Measurements from ENCODE around the gene SKI.

DNA sequence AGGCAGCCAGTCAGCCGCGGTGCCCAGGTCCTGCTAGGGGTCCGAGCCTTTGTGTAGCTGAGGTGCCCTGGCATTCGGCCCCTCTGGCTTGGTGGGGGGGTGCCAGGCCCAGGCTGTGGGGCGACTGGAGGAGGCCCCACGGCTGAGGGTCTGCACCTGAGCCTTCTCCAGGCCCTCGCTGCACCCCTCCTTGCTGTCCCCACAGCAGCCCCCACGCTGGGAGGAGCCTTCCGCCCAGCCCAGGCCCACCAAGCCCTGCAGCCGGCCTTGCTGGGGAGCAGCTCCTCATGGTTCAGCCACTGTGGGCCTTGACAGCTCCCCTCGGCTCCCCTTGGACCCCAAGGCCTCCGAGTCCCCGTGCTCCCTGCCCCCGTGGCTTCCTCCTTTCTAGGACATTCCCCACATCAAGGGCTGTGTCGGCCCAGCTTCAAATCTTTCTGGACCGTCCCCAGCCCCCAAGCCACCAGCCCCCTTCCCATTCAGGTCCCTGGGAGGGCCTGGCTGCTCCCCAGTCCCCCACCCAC, 95.4 kb downstream of the SKI start:
- TF ChIP-seq GATA3 (IDR thresholded peaks at IDR 0.05; ENCODE audit: low read depth, low read length) (no peak), GATA2 (IDR thresholded peaks at IDR 0.05; ENCODE audit: low read depth, low read length) (no peak)

All from SH-SY5Y (cell line).